HG02642 (cell line): ENCODE measurements around the gene HSCB.
"Not testable (repeated sequence)": the region's sequence is repeated elsewhere in the genome, so short reads cannot be mapped to it uniquely, and the experiment has no call there.

Source experiments
- ATAC-seq: cut with Tn5 transposase; IDR thresholded peaks from one replicate; pipeline ENCODE4 v1.9.1; 2021; ENCODE audit warnings: mild to moderate bottlenecking; ENCODE audit not compliant: unreplicated experiment, poor library complexity

Gene HSCB

DNA sequence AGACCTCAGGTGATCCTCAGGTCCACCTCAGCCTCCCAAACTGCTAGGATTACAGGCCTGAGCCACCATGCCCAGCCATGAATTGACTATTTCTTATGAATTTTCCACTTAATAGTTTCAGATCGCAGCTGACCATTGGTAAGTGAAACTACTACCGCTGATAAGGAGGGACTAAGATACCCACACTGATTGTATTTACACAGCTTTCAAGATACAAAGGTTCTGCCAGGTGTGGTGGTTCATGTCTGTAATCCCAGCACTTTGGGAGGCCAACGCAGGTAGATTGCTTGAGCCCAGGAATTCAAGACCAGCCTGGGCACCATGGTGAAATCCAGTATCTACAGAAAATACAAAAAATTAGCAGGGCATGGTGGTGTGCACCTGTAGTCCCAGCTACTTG lies 4.1 kb upstream of the HSCB start:
- no peak for ATAC-seq

- ATAC-seq: not testable (repeated sequence)
These were observed 3.0 kb upstream of the HSCB start for GRCh38 chr22:28738876-28739275.

GRCh38 chr22:28741200-28741784 lies 547 bp upstream of the HSCB start:
- no peak for ATAC-seq

GRCh38 chr22:28742562-28742962 lies 723 bp downstream of the HSCB start:
- no peak for ATAC-seq

- no peak for ATAC-seq
These were observed 2.0 kb downstream of the HSCB start for GRCh38 chr22:28743852-28744251.

DNA sequence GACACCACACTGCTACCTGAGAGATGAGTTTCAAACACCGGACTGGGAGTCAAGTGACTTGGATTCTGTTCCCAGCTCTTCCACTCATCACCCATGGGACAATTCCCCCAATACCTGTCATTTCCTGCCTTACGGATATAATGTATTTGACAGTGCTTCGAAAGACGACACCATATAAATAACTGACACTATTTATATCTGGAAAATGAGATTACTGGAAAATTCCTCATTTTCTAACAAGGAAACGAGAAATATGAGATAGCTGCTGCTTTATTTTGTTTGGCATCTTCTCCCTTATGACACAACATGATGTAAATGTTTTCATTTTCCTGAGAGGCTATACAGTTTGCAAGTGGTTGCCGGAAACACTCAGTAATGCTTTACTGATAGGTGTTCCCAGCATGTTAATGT lies 8.6 kb downstream of the HSCB start:
- no peak for ATAC-seq

DNA sequence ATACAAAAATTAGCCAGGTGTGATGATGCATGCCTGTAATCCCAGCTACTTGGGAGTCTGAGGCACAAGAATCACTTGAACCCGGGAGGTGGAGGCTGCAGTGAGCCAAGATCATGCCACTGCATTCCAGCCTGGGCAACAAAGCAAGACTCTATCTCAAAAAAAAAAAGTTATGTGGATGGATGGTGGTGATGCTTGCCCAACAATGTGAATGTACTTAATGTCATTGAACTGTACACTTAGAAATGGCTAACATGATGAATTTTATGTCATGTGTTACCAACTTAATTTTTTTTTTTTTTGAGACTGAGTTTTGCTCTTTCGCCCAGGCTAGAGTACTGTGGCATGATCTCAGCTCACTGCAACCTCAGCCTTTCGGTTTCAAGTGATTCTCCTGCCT lies 12.7 kb downstream of the HSCB start:
- not testable (repeated sequence) for ATAC-seq

DNA sequence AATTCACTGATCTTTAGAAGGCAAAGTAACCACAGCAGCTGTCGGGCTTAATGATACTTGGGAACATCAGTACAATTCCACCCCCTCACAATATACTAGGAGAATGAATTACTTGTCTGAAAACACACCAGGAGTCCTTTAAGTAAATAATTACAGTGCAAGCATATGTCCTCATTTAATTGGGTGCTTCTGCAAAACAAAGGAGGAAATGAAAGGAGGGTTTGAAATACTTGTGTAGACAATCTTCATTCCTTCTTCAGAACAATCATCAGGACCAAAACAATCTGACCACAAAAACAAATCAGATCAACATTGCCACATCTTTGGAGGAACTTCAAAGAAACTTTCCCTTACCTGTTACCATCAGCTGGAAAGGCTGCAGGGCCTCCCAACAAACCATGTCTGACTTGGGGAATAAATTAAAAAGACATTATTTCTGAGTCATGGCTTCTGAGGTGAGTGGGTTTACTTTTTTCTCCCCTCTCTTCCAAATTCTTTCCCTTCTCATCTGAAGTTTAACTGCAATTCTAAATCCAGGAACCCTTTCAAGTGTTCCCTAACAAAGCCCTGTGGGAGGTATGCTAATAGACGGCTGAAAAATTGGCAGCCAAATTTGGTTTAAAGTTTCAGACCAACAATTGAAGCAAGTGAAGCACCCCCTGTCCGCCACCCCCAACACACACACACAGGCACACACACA lies 18.2 kb downstream of the HSCB start:
- no peak for ATAC-seq

DNA sequence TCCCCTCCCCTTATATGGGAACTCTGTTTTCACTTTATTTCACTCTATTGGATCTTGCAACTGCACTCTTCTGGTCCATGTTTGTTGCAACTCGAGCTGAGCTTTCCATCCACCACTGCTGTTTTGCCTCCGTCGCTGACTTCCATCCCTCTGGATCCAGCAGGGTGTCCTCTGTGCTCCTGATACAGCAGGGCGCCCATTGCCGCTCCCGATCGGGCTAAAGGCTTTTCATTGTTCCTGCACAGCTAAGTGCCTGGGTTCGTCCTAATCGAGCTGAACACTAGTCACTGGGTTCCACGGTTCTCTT lies 19.6 kb downstream of the HSCB start:
- no peak for ATAC-seq

GRCh38 chr22:28762000-28762399 lies 20.2 kb downstream of the HSCB start:
- ATAC-seq: not testable (repeated sequence)

DNA sequence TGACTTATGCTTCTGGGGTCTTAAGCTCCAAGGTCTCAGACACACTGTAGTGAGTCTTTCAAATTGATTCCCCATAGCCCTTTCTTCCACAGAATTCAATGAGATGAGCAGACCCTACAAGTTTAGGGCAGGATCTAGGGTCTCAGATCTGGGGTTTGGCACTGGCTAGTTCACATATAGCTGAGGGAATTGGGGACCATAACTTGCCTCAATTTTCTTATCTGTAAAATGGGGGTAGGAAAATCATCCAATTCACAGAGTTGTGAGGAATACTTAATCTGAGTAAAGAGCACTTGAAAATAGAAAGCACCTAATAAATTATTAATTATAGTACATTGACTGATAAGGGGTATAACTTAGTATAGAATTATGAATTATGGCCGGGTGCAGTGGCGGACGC lies 24.8 kb downstream of the HSCB start:
- no peak for ATAC-seq

GRCh38 chr22:28768701-28769393 lies 27.0 kb downstream of the HSCB start:
- no peak for ATAC-seq

DNA sequence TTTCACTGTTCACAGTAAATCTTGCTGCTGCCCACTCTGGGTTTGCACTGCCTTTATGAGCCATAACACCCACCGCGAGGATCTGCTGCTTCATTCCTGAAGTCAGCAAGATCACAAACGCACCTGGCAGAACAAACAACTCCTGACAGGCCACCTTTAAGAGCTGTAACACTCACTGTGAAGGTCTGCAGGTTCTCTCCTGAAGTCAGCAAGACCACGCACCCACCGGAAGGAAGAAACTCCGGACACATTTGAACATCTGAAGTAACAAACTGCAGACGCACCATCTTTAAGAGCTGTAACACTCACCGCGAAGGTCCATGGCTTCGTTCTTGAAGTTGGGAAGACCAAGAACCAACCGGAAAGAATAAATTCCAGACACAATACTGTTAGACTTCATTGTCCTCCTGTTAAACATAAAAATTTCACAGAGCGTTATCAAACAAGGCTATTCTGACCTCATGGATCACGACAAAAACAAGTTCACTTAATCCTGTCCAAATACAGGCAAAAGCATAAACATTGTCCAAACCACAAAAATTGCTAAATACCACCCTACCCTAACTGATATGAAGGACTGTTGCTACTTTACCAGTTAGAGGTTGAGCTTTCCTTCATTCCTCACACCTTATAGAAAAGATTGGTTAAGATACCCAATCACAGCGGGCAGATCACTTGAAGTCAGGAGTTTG lies 27.7 kb downstream of the HSCB start:
- no peak for ATAC-seq

DNA sequence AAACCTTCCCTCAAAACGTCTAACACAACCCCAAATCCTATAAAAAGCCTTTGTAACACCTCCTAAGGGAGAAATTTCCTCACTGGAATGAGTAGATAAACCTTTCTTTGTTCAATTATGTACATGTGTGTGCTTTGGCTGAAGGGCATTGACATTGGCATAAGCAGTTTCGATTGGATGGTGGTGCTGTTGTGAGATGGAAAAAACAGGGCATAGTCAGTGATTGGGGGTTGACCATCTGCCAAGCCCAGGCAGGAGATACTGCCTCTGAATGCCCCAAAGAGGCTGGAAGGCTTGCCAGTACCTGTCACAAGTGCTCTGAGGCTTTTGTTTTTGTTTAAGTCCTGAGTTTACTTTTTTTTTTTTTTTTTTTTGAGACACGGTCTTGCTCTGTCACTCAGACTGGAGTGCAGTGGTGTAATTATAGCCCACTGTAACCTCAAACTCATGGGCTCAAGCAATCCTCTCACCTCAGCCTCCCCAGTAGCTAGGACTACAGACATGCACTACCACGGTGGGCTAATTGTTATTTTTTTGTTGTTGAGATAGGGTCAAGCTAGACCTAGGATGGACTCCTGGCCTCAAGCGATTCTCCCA lies 29.5 kb downstream of the HSCB start:
- ATAC-seq: no peak

DNA sequence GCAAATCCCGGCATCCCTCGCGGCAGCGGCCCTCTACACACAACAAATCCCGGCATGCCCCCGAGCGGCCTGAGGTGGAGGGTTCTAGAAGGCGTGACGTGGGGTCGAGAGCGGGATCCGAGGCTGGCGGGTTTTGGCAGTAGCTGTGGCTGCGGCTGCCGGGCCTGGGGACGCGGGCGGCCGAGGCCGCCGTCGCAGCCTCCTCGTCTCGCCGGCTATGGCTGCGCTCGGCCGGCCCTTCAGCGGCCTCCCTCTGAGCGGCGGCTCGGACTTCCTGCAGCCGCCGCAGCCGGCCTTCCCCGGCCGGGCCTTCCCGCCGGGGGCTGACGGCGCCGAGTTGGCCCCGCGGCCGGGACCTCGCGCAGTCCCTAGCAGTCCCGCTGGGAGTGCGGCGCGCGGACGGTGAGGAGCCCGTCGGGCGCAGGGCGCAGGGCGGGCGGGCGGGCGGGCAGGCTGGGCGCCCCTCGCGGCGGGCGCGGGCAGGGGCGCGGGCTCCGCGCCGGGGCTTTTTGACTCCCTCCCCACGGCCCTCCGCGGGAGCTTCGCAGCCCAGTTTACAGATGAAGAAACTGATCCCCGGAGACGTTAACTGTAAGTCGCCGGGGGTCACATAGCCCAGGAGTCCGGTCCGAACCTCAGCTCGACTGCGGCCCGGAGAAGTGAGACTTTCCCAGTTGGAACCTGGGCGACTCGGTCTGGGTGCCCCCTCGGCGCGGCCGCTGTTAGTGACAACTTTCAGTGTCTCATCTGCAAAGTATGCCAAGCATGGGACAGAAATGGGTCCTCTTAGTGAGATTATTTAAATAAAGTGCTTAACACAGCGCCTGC lies 31.0 kb downstream of the HSCB start, which contains the start of gene CCDC117:
TSS of gene CCDC117 (plus strand) at position 63 of the 828 bp plus-strand sequence. CDS start at position 218, 155 bp downstream.
- peak; percentile 93 for ATAC-seq

DNA sequence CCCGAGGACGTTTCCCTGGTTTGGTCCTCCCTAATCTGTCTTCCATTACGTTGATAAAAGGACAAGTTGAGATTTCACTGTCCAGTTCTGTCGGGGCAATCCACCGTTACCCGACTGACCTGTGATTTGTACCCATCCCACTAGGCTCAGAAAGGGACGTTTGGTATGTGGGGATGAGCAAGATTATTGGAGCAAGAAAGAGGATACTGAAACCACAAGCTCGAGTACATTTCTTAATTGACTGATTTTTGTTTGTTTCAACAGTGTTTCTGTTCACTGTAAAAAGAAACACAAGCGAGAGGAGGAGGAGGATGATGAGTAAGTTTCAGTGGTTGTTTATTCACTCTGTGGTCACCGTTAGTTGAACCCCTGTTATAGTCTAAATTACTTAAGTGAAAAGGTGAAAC lies 31.6 kb downstream of the HSCB start:
- peak; percentile 11 for ATAC-seq

DNA sequence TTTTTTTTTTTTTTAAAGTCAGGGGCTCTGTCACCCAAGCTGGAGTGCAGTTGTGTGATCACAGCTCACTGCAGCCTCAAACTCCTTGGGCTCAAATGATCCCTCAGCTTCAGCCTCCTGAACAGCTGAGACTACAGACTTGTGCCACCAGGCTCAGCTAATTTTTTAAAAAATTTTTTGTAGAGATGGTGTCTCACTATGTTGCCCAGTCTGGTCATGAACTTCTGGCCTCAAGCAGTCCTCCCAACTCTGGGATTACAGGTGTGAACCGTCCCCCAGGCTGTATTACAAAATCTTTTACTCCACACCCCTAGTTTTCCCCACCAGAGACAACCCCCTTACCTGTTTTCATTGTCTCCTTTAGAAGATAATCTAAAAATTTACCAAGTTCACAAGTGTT lies 32.5 kb downstream of the HSCB start:
- no peak for ATAC-seq

DNA sequence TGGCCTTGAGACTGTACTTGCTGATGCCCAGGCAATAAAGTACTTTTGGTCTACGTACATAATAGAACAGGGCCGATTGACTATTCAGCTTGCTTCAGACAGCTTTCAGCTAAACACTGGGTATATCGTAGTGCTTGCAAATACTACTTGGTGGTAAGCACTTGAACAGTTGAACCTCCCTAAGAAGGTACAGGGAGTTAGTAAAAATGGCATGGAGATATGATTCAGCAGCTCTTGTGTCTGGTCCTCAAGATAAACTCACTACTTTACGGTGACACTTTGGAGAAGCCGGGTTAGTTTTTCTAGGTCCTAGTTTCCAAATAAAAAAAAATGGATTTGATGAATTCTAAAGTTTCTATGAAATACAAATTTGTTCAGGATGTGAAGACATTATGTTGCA lies 38.0 kb downstream of the HSCB start:
- ATAC-seq: no peak

- ATAC-seq: no peak
These were observed 38.5 kb downstream of the HSCB start for GRCh38 chr22:28780296-28780695.
